Measurements from ENCODE around the gene HMGCR.

Gene HMGCR

GRCh38 chr5:75381456-75381855 is 44.4 kb downstream of the HMGCR start:
- H3K4me3 ChIP-seq (ENCODE audit: low read depth, low read length): no peak overlapping the region
- H3K9me3 ChIP-seq: no peaks in the 10 kb centered on the region
- TF ChIP-seq CTCF (IDR thresholded peaks at IDR 0.05; ENCODE audit: low read depth, low read length): no peak
- H3K4me1 ChIP-seq: no peaks in the 10 kb centered on the region
- no peak for DNase-seq
- H3K27me3 ChIP-seq: no peaks in the 10 kb centered on the region
- H3K36me3 ChIP-seq: peaks cover 48% of the 10 kb centered on the region

- H3K27me3 ChIP-seq: no peaks in the 10 kb centered on the region
- H3K4me1 ChIP-seq: no peaks in the 10 kb centered on the region
- H3K4me3 ChIP-seq (ENCODE audit: low read depth, low read length): no peak overlapping the region
- peaks cover 57% of the 10 kb centered on the region for H3K36me3 ChIP-seq
- no peaks in the 10 kb centered on the region for H3K9me3 ChIP-seq
- TF ChIP-seq CTCF (IDR thresholded peaks at IDR 0.05; ENCODE audit: low read depth, low read length): no peak
- no peak for DNase-seq
Observed at GRCh38 chr5:75384218-75384617, 47.2 kb downstream of the HMGCR start.

GRCh38 chr5:75387806-75388205 is 50.8 kb downstream of the HMGCR start:
- Histone ChIP-seq H3K4me1 (no peaks in the 10 kb centered on the region), H3K9me3 (no peaks in the 10 kb centered on the region), H3K36me3 (peaks cover 43% of the 10 kb centered on the region), H3K27me3 (no peaks in the 10 kb centered on the region), H3K4me3 (ENCODE audit: low read depth, low read length) (no peak overlapping the region)
- TF ChIP-seq CTCF (IDR thresholded peaks at IDR 0.05; ENCODE audit: low read depth, low read length): no peak
- no peak for DNase-seq

GRCh38 chr5:75389430-75389829 is 52.4 kb downstream of the HMGCR start:
- Histone ChIP-seq H3K9me3 (no peaks in the 10 kb centered on the region), H3K27me3 (no peaks in the 10 kb centered on the region), H3K4me1 (no peaks in the 10 kb centered on the region), H3K36me3 (peaks cover 34% of the 10 kb centered on the region), H3K4me3 (ENCODE audit: low read depth, low read length) (no peak overlapping the region)
- DNase-seq: no peak
- no peak for TF ChIP-seq CTCF (IDR thresholded peaks at IDR 0.05; ENCODE audit: low read depth, low read length)

GRCh38 chr5:75395277-75395676 is 58.3 kb downstream of the HMGCR start:
- TF ChIP-seq CTCF (IDR thresholded peaks at IDR 0.05; ENCODE audit: low read depth, low read length): no peak
- Histone ChIP-seq H3K4me1 (no peaks in the 10 kb centered on the region; the same call in 1 of the 2 replicates), H3K4me3 (ENCODE audit: low read depth, low read length) (no peak overlapping the region), H3K27me3 (no peaks in the 10 kb centered on the region), H3K9me3 (no peaks in the 10 kb centered on the region), H3K36me3 (peaks cover 6% of the 10 kb centered on the region; the same call in 1 of the 2 replicates)
- no peak for DNase-seq

GRCh38 chr5:75405296-75405695 is 68.3 kb downstream of the HMGCR start:
- Histone ChIP-seq H3K36me3 (peaks cover 11% of the 10 kb centered on the region), H3K4me1 (no peaks in the 10 kb centered on the region), H3K9me3 (no peaks in the 10 kb centered on the region), H3K4me3 (ENCODE audit: low read depth, low read length) (no peak overlapping the region), H3K27me3 (no peaks in the 10 kb centered on the region)
- no peak for TF ChIP-seq CTCF (IDR thresholded peaks at IDR 0.05; ENCODE audit: low read depth, low read length)
- DNase-seq: no peak
